Left renal cortex interstitium (tissue), 4 donors: Measurements from ENCODE around the gene CCT8L2. TPM values are rescaled to one million over a fixed set of nuclear protein-coding genes. Genes with fewer than 3 reads are reported as not detected.
"Not testable (repeated sequence)": the region's sequence is repeated elsewhere in the genome, so short reads cannot be mapped to it uniquely, and the experiment has no call there.

Experiments used
- DNase-seq, 4 donors: peaks; one replicate each; pipeline ENCODE4 v3.0.0-alpha.2; 2013; ENCODE audit warnings: low read depth in 4 of 4, low spot score in 2 of 4, missing footprints in 1 of 4
- polyA plus RNA-seq, 4 donors: library from polyadenylated mRNA; unstranded; fragments of 120-200 nt; gene quantifications; one replicate each; pipeline ENCODE4 v1.2.1, GENCODE V29; 2013; ENCODE audit not compliant: insufficient read length in 4 of 4

Gene CCT8L2
- polyA plus RNA-seq, 4 donors = 0.12 TPM; not detected in 3

DNA sequence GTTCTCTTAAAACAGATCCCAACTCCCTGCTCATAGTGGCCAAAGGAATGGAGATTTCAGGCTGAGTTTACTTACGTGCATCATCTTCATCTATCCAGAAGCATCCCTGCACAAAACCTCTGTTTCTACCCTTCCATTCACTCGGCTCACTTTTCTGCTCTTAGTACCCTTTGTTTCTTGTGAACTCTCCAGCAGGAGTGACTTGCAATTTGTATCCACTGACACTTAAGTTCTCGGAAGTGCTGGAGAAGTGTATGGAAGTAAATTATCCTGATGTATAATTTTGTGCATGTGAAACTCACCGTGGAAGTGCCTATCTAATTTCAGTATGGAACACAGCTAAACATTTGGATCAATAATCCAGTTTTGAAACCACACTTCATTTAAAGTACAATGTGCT is 7.0 kb upstream of the CCT8L2 start:
- not testable (repeated sequence) for DNase-seq

DNA sequence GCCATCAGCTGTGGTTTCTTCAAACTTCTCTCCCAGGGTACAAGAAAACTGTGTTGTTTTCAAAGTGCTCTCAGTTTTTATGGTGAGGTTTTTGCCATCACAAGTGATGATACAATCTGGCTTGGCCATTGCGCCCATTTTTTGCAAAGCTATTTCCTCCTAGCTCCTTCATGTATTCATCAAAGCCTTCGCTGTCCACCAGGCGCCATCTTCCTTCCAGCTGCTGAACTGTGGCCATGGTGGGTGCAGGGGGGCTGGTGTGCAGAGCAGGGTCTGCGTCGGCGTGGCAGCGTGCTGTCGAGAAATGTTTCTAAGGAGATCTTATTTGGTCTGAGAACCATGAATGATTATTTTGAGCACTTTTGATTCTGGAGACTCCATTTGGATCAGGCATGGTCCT is 2.6 kb upstream of the CCT8L2 start:
- DNase-seq = not testable (repeated sequence)

DNA sequence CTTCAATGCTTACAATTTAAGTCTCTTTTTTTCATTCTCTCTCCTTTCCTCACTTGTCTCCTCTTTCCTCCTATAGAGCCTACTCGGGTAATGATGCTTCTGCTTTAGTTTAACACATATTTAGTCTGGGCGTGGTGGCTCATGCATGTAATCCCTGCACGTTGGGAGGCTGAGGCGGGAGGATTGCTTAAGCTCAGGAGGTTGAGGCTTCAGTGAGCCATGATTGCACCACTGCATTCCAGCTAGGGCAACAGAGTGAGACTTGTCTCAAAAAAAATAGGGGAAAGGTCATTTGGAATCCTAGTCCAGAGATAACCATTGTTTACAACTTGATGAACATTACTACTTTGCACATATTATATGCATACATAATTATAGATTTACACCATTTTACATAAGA is 1.4 kb upstream of the CCT8L2 start:
- DNase-seq = no peak

DNA sequence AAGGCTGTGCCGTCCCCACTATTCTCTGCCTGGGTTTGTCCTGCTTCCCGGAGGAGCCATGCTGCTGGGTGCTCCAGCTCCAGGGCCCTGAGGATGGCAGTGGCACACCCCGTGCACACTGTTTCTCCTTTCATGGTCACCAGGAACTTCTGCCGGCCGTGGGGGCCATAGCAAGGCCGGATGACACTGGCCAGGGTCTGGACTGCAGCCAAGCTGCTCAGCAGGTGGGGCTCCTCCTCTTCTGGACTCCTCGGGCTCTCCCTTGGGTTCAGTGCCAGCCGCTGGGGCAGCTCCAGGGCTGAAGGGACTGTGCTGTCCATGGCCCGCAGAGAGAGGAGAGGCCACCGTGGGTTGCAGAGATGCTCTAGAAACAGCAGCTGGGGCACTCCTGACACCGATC is 379 bp downstream of the CCT8L2 start:
- not testable (repeated sequence) for DNase-seq

DNA sequence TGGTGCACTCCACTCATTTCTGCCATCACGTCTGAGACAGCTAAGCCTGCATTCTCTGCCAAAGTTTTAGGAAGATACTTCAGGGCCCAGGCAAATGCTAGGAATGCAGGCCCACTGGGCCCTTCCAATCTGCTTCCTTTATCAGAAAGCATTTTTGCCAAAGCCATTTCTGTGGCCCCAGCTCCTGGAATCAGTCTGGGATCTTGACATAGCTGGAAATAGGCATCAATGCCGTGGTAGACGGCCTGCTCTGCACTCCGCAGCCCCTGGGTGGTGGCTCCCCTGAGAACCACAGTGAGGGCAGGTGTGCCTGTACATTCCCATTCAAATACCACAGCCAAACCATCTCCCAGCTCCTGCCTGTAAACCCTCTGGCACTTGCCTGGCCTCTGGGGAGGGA is 1.5 kb downstream of the CCT8L2 start:
- DNase-seq = not testable (repeated sequence)

DNA sequence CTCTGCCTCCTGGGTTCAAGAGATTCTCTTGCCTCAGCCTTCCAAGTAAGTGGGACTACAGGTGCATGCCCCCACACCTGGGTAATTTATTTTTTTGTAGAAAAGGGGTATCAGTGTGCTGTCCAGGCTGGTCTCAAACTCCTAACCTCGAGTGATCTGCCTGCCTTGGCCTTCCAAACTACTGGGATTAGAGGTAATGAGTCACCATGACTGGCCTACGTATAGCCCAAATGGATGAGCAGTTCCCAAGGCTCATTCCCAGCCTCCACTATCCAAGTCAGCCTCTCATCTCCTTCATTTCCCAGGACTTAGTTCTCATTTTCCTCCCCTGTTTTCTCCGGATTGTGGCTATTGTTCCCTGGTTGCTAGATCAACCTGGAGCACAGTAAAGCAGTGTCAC is 5.6 kb downstream of the CCT8L2 start:
- DNase-seq = no peak

DNA sequence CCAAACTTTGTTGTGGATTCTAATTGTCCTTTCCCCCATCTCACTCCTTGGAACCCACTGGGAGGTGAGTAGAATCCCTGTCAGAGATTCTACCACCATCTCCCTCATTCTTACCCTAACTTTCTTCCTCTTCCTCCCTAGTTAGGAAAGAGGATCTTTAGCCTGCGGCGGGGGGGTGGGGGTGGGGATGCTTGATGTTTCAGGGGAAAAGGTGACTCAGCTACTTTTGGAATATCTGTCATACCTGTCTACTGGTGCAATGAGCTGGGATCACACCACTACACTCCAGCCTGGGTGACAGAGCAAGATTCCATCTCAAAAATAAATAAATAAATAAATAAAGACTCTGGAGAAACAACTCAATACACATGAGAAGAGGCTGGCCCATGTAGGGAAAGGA is 6.4 kb downstream of the CCT8L2 start:
- no peak for DNase-seq

DNA sequence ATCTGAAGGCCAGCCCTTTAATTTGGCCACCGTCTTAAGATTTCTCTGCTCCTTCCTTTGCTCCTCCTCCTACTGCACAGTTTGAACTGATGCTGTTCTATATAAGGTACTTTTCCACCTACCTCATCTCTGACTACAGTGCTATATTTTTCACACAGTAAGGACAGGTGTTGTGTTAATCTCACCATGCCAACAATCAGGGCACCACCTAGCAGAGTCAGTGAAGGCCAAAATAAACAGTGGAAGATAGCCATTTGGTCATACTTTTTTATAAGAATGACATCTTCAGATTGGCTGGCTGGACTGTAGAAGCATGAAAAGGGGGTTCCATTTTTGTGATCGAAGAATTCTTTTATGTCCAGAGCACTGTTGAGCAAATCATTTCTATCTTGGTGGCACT is 11.7 kb downstream of the CCT8L2 start:
- not testable (repeated sequence) for DNase-seq

DNA sequence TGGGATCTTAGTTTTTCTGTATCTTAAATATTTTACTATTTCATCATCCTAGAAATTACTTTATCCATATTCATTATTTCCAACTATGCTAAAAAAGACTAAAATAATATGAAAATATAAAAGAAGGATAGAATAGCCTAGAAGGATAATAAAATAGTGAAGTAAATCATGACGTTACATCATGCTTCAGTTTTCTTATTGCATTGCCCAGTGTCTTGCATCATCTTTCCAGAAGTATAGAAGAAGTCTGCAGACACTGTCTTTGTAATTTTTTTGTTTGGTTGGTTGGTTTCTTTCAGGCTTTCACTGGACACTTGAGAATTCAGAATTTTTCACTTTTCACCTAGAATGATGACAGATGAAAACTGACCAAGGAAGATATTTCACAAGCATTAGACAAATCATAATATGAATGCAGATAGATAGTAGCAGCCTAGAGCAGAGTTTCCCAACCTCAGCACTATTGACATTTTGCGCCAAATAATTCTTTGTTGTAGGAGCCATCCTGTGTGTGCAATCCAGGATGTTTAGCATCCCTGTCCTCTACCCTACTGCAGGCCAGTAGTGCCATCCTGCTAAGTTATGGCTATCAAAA is 23.3 kb downstream of the CCT8L2 start:
- DNase-seq = not testable (repeated sequence)

DNA sequence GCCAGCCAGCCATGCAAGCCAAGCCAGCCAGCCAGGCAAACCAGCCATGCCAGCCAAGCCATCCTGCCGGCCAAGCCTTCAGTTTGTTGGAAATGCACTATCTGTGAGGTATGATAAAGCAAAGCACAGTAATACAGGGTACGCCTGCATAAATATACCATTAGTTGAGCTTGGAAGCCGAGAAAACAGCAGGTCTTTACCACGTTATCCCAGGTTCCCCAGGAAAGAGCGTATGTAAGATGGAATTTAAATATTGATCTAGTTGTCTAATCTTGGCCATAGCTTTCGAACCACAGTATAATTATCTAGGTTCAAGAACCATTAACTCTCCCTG is 24.2 kb downstream of the CCT8L2 start:
- DNase-seq = no peak

DNA sequence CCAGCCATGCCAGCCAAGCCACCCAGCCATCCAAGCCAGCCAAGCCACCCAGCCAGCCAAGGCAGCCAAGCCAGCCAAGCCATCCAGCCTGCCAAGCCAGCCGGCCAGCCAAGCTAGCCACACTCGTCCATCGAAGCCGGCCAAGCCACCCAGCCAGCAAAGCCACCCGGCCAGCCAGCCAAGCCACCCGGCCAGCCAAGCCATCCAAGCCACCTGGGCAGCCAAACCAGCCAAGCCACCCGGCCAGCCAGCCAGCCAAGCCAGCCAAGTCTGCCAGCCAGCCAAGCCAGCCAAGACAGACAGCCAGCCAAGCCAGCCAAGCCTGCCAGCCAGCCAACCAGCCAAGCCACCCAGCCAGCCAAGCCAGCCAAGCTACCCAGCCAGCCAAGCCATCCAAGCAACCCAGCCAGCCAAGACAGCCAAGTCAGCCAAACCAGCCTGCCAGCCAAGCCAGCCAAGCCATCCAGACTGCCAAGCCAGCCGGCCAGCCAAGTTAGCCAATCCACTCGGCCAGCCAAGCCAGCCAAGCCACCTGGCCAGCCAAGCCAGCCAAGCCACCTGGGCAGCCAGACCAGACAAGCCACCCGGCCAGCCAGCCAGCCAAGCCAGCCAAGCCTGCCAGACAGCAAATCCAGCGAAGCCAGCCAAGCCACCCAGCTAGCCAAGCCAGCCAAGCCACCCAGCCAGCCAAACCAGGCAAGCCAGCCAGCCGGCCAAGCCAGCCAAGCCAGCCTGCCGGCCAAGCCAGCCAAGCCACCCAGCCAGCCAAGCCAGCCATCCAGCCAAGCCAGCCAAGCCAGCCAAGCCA is 24.8 kb downstream of the CCT8L2 start:
- DNase-seq = not testable (repeated sequence)

DNA sequence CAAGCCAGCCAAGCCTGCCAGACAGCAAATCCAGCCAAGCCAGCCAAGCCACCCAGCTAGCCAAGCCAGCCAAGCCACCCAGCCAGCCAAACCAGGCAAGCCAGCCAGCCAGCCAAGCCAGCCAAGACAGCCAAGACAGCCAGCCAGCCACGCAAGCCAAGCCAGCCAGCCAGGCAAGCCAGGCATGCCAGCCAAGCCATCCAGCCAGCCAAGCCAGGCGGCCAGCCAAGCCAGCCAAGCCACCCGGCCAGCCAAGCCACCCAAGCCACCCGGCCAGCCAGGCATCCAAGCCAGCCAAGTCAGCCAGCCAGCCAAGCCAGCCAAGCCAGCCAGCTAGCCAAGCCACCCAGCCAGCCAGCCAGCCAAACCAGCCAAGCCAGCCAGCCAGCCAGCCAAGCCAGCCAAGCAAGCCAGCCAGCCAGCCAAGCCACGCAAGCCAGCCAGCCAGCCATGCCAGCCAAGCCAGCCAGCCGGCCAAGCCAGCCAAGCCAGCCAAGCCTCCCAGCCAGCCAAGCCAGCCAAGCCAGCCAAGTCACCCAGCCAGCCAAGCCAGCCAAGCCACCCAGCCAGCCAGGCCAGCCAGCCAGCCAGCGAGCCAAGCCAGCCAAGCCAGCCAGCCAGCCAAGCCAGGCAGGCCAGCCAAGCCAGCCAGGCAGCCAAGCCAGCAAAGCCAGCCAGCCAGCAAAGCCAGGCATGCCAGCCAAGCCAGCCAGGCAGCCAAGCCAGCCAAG is 26.0 kb downstream of the CCT8L2 start:
- not testable (repeated sequence) for DNase-seq

DNA sequence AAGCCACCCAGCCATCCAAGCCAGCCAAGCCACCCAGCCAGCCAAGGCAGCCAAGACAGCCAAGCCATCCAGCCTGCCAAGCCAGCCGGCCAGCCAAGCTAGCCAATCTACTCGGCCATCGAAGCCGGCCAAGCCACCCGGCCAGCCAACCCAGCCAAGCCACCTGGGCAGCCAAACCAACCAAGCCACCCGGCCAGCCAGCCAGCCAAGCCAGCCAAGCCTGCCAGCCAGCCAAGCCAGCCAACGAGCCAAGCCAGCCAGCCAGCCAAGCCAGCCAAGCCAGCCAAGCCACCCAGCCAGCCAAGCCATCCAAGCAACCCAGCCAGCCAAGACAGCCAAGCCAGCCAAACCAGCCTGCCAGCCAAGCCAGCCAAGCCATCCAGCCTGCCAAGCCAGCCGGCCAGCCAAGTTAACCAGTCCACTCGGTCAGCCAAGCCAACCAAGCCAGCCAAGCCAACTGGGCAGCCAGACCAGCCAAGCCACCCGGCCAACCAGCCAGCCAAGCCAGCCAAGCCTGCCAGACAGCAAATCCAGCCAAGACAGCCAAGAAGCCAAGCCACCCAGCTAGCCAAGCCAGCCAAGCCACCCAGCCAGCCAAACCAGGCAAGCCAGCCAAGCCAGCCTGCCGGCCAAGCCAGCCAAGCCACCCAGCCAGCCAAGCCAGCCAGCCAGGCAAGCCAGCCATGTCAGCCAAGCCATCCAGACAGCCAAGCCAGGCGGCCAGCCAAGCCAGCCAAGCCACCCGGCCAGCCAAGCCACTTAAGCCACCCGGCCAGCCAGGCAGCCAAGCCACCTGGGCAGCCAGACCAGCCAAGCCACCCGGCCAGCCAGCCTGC is 26.8 kb downstream of the CCT8L2 start:
- DNase-seq = not testable (repeated sequence)

DNA sequence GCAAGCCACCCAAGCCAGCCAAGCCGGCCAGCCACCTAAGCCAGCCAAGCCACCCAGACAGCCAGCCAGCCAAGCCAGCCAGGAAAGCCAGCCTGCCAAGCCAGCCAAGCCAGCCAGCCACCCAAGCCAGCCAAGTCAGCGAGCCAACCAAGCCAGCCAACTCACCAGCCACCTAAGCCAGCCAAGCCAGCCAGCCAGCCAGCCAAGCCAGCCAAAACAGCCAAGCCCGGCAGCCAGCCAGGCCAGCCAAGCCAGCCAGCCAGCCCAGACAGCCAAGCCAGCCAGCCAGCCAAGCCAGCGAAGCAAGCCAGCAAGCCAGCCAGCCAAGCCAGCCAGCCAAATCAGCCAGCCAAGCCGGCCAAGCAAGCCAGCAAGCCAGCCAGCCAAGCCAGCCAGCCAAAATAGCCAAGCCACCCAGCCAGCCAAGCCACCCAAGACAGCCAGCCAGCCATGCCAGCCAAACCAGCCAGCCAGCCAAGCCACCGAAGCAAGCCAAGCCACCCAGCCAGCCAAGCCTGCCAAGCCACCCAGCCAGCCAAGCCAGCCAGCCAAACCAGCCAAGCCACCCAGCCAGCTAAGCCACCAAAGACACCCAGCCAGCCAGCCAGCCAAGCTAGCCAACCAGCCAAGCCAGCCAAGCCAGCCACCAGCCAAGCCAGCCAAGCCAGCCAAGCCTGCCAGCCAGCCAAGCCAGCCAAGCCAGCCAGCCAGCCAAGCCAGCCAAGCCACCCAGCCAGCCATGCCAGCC is 27.6 kb downstream of the CCT8L2 start:
- DNase-seq = not testable (repeated sequence)

DNA sequence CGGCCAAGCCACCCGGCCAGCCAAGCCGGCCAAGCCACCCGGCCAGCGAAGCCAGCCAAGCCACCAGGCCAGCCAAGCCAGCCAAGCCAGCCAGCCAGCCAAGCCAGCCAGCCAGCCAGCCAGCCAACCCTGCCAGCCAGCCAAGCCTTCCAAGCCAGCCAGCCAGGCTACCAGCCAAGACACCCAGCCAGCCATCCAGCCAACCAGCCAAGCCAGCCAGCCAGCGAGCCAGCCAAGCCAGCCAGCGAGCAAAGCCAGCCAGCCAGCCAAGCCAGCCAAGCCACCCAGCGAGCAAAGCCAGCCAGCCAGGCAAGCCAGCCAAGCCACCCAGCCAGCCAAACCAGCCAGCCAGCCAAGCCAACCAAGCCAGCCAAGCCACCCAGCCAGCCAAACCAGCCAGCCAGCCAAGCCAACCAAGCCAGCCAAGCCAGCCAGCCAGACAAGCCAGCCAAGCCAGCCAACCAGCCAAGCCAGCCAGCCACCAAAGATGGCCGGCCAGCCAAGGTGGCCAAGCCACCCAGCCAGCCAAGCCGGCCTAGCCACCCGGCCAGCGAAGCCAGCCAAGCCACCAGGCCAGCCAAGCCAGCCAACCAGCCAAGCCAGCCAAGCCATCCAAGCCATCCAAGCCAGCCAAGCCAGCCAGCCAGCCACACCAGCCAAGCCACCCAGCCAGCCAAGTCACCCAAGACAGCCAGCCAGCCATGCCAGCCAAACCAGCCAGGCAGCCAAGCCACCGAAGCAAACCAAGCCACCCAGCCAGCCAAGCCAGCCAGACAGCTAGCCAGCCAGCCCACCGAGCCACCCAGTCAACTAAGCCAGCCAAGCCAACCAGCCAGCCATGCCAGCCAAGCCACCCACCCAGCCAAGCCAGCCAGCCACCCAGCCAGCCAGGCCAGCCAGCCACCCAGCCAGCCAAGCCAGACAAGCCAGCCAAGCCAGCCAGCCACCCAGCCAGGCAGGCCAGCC is 28.8 kb downstream of the CCT8L2 start:
- no peak for DNase-seq

DNA sequence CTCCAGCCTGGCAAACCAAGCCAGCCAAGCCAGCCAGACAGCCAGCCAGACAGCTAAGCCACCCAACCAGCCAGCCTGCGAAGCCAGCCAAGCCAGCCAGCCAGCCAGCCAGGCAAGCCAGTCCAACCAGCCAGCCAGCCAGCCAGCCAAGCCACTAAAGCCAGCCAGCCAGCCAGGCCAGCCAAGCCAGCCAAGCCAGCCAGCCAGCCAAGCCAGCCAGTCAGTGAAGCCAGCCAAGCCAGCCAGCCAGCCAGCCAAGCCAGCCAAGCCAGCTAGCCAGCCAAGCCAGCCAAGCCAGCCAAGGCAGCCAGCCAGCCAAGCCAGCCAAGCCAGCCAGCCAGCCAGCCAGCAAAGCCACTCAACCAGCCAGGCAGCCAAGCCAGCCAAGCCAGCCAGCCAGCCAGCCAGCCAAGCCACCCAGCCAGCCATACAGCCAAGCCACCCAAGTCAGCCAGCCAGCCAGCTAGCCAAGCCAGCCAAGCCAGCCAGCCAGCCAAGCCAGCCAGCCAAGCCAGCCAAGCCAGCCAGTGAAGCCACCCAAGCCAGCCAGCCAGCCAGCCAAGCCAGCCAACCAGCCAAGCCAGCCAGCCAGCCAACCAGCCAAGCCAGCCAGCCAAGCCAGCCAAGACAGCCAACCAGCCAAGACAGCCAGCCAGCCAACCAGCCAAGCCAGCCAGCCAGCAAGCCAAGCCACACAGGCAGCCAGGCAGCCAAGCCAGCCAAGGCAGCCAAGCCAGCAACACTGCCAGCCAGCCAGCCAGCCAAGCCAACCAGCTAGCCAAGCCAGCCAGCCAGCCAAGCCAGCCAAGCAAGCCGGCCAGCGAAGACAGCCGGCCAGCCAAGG is 29.7 kb downstream of the CCT8L2 start:
- no peak for DNase-seq

DNA sequence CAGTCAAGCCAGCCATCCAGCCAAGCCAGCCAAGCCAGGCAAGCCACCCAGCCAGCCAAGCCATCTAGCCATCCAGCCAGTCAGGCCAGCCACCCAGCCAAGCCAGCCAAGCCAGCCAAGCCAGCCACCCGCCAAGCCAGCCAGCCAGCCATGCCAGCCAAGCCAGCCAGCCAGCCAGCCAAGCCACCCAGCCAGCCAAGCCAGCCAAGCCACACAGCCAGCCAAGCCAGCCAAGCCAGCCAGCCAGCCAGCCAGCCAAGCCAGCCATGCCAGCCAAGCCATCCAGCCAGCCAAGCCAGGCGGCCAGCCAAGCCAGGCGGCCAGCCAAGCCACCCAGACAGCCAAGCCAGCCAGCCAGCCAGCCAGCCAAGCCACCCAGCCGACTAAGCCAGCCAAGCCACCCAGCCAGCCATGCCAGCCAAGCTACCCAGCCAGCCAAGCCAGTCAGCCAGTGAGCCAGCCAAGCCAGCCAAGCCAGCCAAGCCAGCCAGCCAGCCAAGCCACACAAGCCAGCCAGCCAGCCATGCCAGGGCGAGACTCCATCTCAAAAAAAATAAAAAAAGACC is 31.4 kb downstream of the CCT8L2 start:
- DNase-seq = not testable (repeated sequence)

DNA sequence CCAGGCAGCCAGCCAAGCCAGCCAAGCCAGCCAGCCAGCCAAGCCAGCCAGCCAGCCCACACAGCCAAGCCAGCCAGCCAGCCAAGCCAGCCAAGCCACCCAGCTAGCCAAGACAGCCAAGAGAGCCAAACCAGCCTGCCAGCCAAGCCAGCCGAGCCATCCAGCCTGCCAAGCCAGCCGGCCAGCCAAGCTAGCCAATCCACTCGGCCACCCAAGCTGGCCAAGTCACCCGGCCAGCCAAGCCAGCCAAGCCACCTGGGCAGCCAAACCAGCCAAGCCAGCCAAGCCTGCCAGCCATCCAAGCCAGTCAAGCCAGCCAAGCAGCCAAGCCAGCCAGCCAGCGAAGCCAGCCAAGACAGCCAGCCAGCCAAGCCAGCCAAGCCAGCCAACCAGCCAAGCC is 32.0 kb downstream of the CCT8L2 start:
- not testable (repeated sequence) for DNase-seq
